ENCODE results near the gene UPF1. TPM values are rescaled to one million over a fixed set of nuclear protein-coding genes. Genes with fewer than 3 reads are reported as not detected.

UPF1 gene
- polyA plus RNA-seq, 1 donor = 52.3 TPM

GRCh38 chr19:18789883-18790565 is 41.7 kb upstream of the UPF1 start:
- peaks cover 24% of the 10 kb centered on the region for H3K4me1 ChIP-seq (ENCODE audit: control insufficient read depth, insufficient read depth, low read length)
- peaks cover 78% of the 10 kb centered on the region for H3K27me3 ChIP-seq (ENCODE audit: control insufficient read depth, insufficient read depth, low read length)
- WGBS (ENCODE audit: insufficient coverage, low lambda C conversion rate) = 4% methylated on average over 7 of the region's 65 CpGs
- H3K36me3 ChIP-seq (ENCODE audit: control insufficient read depth, insufficient read depth, low read length) = no peaks in the 10 kb centered on the region
- peaks cover 23% of the 10 kb centered on the region for H3K9me3 ChIP-seq (ENCODE audit: control insufficient read depth, low read depth, low read length)
- H3K27ac ChIP-seq (ENCODE audit: low read length) = no peak overlapping the region
- no peak for DNase-seq
- H3K4me3 ChIP-seq (ENCODE audit: low read length) = no peak overlapping the region

- no CpG with 5 or more reads among the region's 61 CpGs for WGBS (ENCODE audit: insufficient coverage, low lambda C conversion rate)
- Histone ChIP-seq H3K36me3 (ENCODE audit: control insufficient read depth, insufficient read depth, low read length) (no peaks in the 10 kb centered on the region), H3K4me3 (ENCODE audit: low read length) (no peak within 1 kb of the TSS), H3K9me3 (ENCODE audit: control insufficient read depth, low read depth, low read length) (peaks cover 23% of the 10 kb centered on the region), H3K4me1 (ENCODE audit: control insufficient read depth, insufficient read depth, low read length) (peaks cover 28% of the 10 kb centered on the region), H3K27me3 (ENCODE audit: control insufficient read depth, insufficient read depth, low read length) (peaks cover 79% of the 10 kb centered on the region), H3K27ac (ENCODE audit: low read length) (no peak within 1 kb of the TSS)
- no peak for DNase-seq
These were observed 41.0 kb upstream of the UPF1 start, which contains the start of gene COMP for GRCh38 chr19:18790566-18791314. Gene COMP (minus strand): TSS chr19:18791305. CDS start chr19:18791269, 36 bp downstream.

DNA sequence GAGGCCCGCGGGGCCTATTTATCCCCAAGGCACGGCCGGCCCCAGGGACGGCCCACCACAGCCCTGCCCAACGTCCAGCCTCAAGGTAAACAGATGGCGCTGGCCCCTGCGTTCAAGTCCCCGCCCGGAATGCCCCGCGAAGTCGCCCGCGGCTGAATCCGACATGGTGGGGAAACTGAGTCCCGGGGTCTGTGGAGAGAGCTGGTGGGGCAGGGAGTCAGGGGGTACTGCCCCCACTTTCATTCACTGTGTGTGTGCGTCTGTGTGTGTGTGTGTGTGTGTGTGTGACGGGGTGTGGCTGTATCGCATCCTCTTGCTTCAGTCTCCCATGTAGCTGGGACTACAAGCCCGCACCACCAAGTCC is 40.5 kb upstream of the UPF1 start:
- H3K4me3 ChIP-seq (ENCODE audit: low read length) = no peak overlapping the region
- no CpG with 5 or more reads among the region's 21 CpGs for WGBS (ENCODE audit: insufficient coverage, low lambda C conversion rate)
- H3K9me3 ChIP-seq (ENCODE audit: control insufficient read depth, low read depth, low read length) = peaks cover 23% of the 10 kb centered on the region
- no peaks in the 10 kb centered on the region for H3K36me3 ChIP-seq (ENCODE audit: control insufficient read depth, insufficient read depth, low read length)
- no peak overlapping the region for H3K27ac ChIP-seq (ENCODE audit: low read length)
- peaks cover 32% of the 10 kb centered on the region for H3K4me1 ChIP-seq (ENCODE audit: control insufficient read depth, insufficient read depth, low read length)
- peaks cover 78% of the 10 kb centered on the region for H3K27me3 ChIP-seq (ENCODE audit: control insufficient read depth, insufficient read depth, low read length)
- no peak for DNase-seq

GRCh38 chr19:18792661-18793060 is 39.1 kb upstream of the UPF1 start:
- Histone ChIP-seq H3K9me3 (ENCODE audit: control insufficient read depth, low read depth, low read length) (peaks cover 17% of the 10 kb centered on the region), H3K4me1 (ENCODE audit: control insufficient read depth, insufficient read depth, low read length) (peaks cover 37% of the 10 kb centered on the region), H3K27me3 (ENCODE audit: control insufficient read depth, insufficient read depth, low read length) (peaks cover 64% of the 10 kb centered on the region), H3K36me3 (ENCODE audit: control insufficient read depth, insufficient read depth, low read length) (no peaks in the 10 kb centered on the region), H3K27ac (ENCODE audit: low read length) (no peak overlapping the region), H3K4me3 (ENCODE audit: low read length) (no peak overlapping the region)
- no CpG with 5 or more reads among the region's 3 CpGs for whole genome bisulfite sequencing (ENCODE audit: insufficient coverage, low lambda C conversion rate)
- DNase-seq = no peak

GRCh38 chr19:18793144-18794028 is 38.4 kb upstream of the UPF1 start:
- no peak for DNase-seq
- Histone ChIP-seq H3K27ac (ENCODE audit: low read length) (no peak overlapping the region), H3K27me3 (ENCODE audit: control insufficient read depth, insufficient read depth, low read length) (peaks cover 57% of the 10 kb centered on the region), H3K4me3 (ENCODE audit: low read length) (no peak overlapping the region), H3K36me3 (ENCODE audit: control insufficient read depth, insufficient read depth, low read length) (no peaks in the 10 kb centered on the region), H3K4me1 (ENCODE audit: control insufficient read depth, insufficient read depth, low read length) (peaks cover 39% of the 10 kb centered on the region), H3K9me3 (ENCODE audit: control insufficient read depth, low read depth, low read length) (peaks cover 12% of the 10 kb centered on the region)
- no CpG with 5 or more reads among the region's 13 CpGs for WGBS (ENCODE audit: insufficient coverage, low lambda C conversion rate)

- H3K27me3 ChIP-seq (ENCODE audit: control insufficient read depth, insufficient read depth, low read length) = peaks cover 51% of the 10 kb centered on the region
- H3K36me3 ChIP-seq (ENCODE audit: control insufficient read depth, insufficient read depth, low read length) = no peaks in the 10 kb centered on the region
- WGBS (ENCODE audit: insufficient coverage, low lambda C conversion rate) = no CpG with 5 or more reads among the region's 5 CpGs
- peaks cover 37% of the 10 kb centered on the region for H3K4me1 ChIP-seq (ENCODE audit: control insufficient read depth, insufficient read depth, low read length)
- peaks cover 12% of the 10 kb centered on the region for H3K9me3 ChIP-seq (ENCODE audit: control insufficient read depth, low read depth, low read length)
- no peak overlapping the region for H3K27ac ChIP-seq (ENCODE audit: low read length)
- no peak overlapping the region for H3K4me3 ChIP-seq (ENCODE audit: low read length)
- no peak for DNase-seq
These were observed 37.8 kb upstream of the UPF1 start for GRCh38 chr19:18794029-18794313.

DNA sequence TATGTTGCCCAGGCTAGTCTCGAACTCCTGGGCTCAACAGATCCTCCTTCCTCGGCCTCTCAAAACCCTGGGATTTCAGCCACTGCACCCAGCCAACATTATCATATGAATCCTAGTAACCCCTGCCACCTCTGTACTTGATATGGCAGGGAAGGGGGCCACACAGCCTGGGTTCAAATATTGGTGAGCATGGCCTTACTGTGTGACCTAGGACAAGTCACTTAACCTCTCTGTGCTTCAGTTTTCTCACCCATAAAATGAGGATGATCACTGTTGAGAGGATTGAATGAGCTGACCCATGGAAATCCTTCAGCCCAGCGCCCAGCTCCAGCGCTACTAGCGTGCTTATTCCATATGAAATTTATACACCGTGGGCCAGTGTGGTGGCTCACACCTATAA is 37.1 kb upstream of the UPF1 start:
- peaks cover 44% of the 10 kb centered on the region for H3K27me3 ChIP-seq (ENCODE audit: control insufficient read depth, insufficient read depth, low read length)
- 100% methylated on average over 1 of the region's 6 CpGs for WGBS (ENCODE audit: insufficient coverage, low lambda C conversion rate)

DNA sequence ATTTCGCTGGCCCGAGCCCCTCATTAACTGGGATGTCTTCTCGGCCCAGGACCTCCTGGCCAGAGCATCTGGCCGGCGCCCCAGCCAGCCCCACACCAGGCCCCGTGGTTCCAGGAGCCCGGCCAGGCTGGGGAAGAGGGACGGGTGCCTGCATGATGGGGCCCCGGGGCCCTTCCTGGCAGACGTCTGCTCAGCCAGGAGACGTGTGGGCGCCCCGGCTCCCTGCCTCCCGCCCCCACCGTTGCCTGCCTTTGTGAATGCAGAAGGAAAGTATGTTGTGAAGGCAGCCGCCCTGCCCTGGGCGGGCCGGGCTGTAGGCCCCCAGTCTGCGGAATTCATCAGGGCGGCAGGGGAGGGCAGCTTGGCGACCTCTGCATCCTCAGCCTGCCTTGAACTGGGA is 36.2 kb upstream of the UPF1 start:
- H3K4me1 ChIP-seq (ENCODE audit: control insufficient read depth, insufficient read depth, low read length) = peaks cover 38% of the 10 kb centered on the region
- H3K36me3 ChIP-seq (ENCODE audit: control insufficient read depth, insufficient read depth, low read length) = no peaks in the 10 kb centered on the region
- H3K27ac ChIP-seq (ENCODE audit: low read length) = no peak overlapping the region
- WGBS (ENCODE audit: insufficient coverage, low lambda C conversion rate) = no CpG with 5 or more reads among the region's 21 CpGs
- H3K4me3 ChIP-seq (ENCODE audit: low read length) = no peak overlapping the region
- H3K27me3 ChIP-seq (ENCODE audit: control insufficient read depth, insufficient read depth, low read length) = peaks cover 36% of the 10 kb centered on the region
- DNase-seq = peak; percentile 61 to 64
- H3K9me3 ChIP-seq (ENCODE audit: control insufficient read depth, low read depth, low read length) = peaks cover 8% of the 10 kb centered on the region

More for the DNA sequence above, 37.1 kb upstream of the UPF1 start:
- Histone ChIP-seq H3K4me1 (ENCODE audit: control insufficient read depth, insufficient read depth, low read length) (peaks cover 41% of the 10 kb centered on the region), H3K27ac (ENCODE audit: low read length) (no peak overlapping the region), H3K4me3 (ENCODE audit: low read length) (no peak overlapping the region), H3K36me3 (ENCODE audit: control insufficient read depth, insufficient read depth, low read length) (no peaks in the 10 kb centered on the region), H3K9me3 (ENCODE audit: control insufficient read depth, low read depth, low read length) (peaks cover 12% of the 10 kb centered on the region)
- DNase-seq = no peak

DNA sequence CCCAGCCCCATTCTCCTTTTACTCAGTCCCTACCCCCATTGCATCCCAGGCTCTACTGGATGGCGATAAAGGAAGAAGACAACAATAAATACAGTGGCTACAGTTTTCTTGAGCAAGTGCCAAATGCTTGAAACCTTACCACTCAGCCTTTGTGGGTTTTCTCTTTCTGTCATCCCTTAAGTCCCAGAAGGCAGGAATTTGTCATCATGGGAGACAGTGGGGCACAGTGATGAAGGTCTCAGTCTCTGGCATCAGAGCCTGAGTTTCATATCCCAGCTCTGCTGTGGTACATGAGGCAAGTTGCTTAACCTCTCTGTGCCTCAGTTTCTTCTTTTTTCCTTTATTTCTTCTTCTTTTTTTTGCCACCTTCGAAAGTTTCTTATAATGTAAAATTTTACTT is 35.5 kb upstream of the UPF1 start:
- H3K27ac ChIP-seq (ENCODE audit: low read length) = no peak overlapping the region
- no peak for DNase-seq
- peaks cover 1% of the 10 kb centered on the region for H3K9me3 ChIP-seq (ENCODE audit: control insufficient read depth, low read depth, low read length)
- H3K4me3 ChIP-seq (ENCODE audit: low read length) = no peak overlapping the region
- no peaks in the 10 kb centered on the region for H3K36me3 ChIP-seq (ENCODE audit: control insufficient read depth, insufficient read depth, low read length)
- peaks cover 29% of the 10 kb centered on the region for H3K27me3 ChIP-seq (ENCODE audit: control insufficient read depth, insufficient read depth, low read length)
- WGBS (ENCODE audit: insufficient coverage, low lambda C conversion rate) = 89% methylated on average over 1 of the region's 2 CpGs
- peaks cover 31% of the 10 kb centered on the region for H3K4me1 ChIP-seq (ENCODE audit: control insufficient read depth, insufficient read depth, low read length)

Data from large intestine (tissue), 3 donors.